Ishikawa (cell line): ENCODE results near the gene DBX2.

Experiments used
- CEBPB ChIP-seq: IDR thresholded peaks from 2 replicates; pipeline ENCODE4 v1.6.1; 2012
- CREB1 ChIP-seq: IDR thresholded peaks from 2 replicates; pipeline ENCODE4 v1.6.1; 2012; ENCODE audit warnings: low read depth
- EGR1 ChIP-seq: IDR thresholded peaks from 2 replicates; pipeline ENCODE4 v1.6.1; 2012
- EP300 ChIP-seq: IDR thresholded peaks from 2 replicates; pipeline ENCODE4 v1.6.1; 2012; ENCODE audit warnings: borderline replicate concordance
- FOXM1 ChIP-seq: IDR thresholded peaks from 2 replicates; pipeline ENCODE4 v1.6.1; 2012; ENCODE audit warnings: low read depth, borderline replicate concordance
- MAX ChIP-seq: IDR thresholded peaks from 2 replicates; pipeline ENCODE4 v1.6.1; 2012
- NFIC ChIP-seq: IDR thresholded peaks from 2 replicates; pipeline ENCODE4 v1.6.1; 2012
- RAD21 ChIP-seq: IDR thresholded peaks from 2 replicates; pipeline ENCODE4 v1.6.1; 2012; ENCODE audit warnings: low read depth
- TAF1 ChIP-seq: IDR thresholded peaks from 2 replicates; pipeline ENCODE4 v1.6.1; 2012; ENCODE audit warnings: low read depth, mild to moderate bottlenecking
- TCF12 ChIP-seq: IDR thresholded peaks from 2 replicates; pipeline ENCODE4 v1.6.1; 2012; ENCODE audit warnings: low read depth
- TEAD4 ChIP-seq: IDR thresholded peaks from 2 replicates; pipeline ENCODE4 v1.6.1; 2012
- USF1 ChIP-seq: IDR thresholded peaks from 2 replicates; pipeline ENCODE4 v1.6.1; 2012
- YY1 ChIP-seq: IDR thresholded peaks from 2 replicates; pipeline ENCODE4 v1.6.1; 2012; ENCODE audit warnings: low read depth
- ZBTB7A ChIP-seq: IDR thresholded peaks from 2 replicates; pipeline ENCODE4 v1.6.1; 2012; ENCODE audit warnings: low read depth
- TF ChIP-seq, protein P1 (sequence below): IDR thresholded peaks from 2 replicates; pipeline ENCODE4 v1.6.1; 2012; ENCODE audit warnings: low read depth, mild to moderate bottlenecking

Gene DBX2

DNA sequence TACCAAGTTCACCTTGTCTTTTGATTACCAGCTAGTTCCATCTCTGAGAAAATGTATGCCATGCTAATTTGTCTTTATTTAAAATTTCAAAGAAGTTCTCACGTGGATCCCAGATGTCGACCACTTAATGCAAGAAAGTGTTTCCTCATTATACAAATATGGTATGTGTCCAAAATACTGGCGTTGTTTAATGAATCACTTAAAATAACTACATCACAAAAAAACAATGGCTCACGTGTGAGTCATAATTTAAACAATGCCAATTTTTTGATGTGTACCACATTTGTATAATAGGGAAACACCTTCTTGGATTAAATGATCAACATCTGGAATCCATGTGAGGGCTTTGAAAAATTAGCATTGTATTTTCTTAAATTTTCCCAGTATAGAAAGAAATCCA, 40.8 kb downstream of the DBX2 start:
- TF ChIP-seq MAX (no peak), TAF1 (no peak)

GRCh38 chr12:45008211-45008610, 42.7 kb downstream of the DBX2 start:
- TF ChIP-seq, protein P1, sequence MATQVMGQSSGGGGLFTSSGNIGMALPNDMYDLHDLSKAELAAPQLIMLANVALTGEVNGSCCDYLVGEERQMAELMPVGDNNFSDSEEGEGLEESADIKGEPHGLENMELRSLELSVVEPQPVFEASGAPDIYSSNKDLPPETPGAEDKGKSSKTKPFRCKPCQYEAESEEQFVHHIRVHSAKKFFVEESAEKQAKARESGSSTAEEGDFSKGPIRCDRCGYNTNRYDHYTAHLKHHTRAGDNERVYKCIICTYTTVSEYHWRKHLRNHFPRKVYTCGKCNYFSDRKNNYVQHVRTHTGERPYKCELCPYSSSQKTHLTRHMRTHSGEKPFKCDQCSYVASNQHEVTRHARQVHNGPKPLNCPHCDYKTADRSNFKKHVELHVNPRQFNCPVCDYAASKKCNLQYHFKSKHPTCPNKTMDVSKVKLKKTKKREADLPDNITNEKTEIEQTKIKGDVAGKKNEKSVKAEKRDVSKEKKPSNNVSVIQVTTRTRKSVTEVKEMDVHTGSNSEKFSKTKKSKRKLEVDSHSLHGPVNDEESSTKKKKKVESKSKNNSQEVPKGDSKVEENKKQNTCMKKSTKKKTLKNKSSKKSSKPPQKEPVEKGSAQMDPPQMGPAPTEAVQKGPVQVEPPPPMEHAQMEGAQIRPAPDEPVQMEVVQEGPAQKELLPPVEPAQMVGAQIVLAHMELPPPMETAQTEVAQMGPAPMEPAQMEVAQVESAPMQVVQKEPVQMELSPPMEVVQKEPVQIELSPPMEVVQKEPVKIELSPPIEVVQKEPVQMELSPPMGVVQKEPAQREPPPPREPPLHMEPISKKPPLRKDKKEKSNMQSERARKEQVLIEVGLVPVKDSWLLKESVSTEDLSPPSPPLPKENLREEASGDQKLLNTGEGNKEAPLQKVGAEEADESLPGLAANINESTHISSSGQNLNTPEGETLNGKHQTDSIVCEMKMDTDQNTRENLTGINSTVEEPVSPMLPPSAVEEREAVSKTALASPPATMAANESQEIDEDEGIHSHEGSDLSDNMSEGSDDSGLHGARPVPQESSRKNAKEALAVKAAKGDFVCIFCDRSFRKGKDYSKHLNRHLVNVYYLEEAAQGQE: no peak
- TF ChIP-seq EGR1 (no peak), TEAD4 (no peak)

DNA sequence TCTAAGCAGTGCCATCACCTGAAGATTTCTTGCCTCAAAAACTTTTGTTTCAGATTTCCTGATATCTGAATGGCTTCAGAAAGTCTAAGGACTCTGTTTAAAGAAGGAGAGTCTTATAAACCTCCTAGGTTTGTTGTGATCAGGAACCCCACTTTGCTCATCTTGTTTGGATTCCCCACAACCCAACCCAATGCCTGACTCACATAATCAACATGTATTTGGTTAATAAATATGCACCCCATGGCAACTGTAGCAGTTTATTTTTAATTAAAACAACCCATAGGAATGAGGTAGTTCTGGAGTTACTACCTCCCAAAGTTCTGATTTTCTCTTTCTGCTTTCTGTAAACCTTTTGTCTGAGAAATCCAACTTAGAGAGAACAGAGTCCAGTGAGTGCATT, 51.5 kb downstream of the DBX2 start:
- TF ChIP-seq YY1 (no peak), CEBPB (no peak), USF1 (no peak), MAX (no peak), NFIC (no peak), RAD21 (no peak), ZBTB7A (no peak), EP300 (no peak), CREB1 (no peak), TCF12 (no peak), TEAD4 (no peak)
- TF ChIP-seq, protein P1: no peak

GRCh38 chr12:44993161-44993560, 57.7 kb downstream of the DBX2 start:
- TF ChIP-seq EGR1: no peak
- TF ChIP-seq RAD21: no peak
- TF ChIP-seq TEAD4: no peak
- no peak for TF ChIP-seq EP300
- TF ChIP-seq TAF1: no peak
- TF ChIP-seq YY1: no peak
- TF ChIP-seq FOXM1: no peak
- no peak for TF ChIP-seq ZBTB7A
- no peak for TF ChIP-seq TCF12
- TF ChIP-seq NFIC: no peak
- TF ChIP-seq, protein P1: no peak
- TF ChIP-seq CEBPB: no peak

GRCh38 chr12:44979918-44980317, 71.0 kb downstream of the DBX2 start:
- TF ChIP-seq CEBPB: no peak
- no peak for TF ChIP-seq EP300
- TF ChIP-seq TAF1: no peak
- TF ChIP-seq TEAD4: no peak
- no peak for TF ChIP-seq FOXM1
- TF ChIP-seq CREB1: no peak
- no peak for TF ChIP-seq ZBTB7A
- TF ChIP-seq RAD21: no peak
- TF ChIP-seq, protein P1: no peak
- TF ChIP-seq EGR1: no peak
- TF ChIP-seq USF1: no peak
